ENCODE results near the gene AGBL4. TPM values are rescaled to one million over a fixed set of nuclear protein-coding genes. Genes with fewer than 3 reads are reported as not detected.
"Not testable (repeated sequence)": the region's sequence is repeated elsewhere in the genome, so short reads cannot be mapped to it uniquely, and the experiment has no call there.

Gene AGBL4
- total RNA-seq, 6 experiments from 2014 or later: 0.06 to 1.8 (median 0.93) TPM

DNA sequence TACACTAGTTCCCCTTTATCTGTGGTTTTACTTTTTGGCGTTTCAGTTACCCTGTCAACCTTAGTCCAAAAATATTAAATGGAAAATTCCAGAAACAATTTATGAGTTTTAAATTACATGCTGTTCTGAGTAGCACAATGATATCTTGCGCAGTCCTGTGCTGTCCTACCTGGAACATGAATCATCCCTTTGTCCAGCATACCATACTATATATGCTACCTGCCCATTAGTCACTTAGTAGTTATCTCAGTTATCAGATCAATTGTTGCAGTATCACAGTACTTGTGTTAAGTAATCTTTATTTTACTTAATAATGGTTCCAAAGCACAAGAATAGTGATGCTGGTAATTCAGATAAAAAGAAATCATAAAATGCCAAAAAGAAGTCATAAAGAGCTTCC, 52.7 kb downstream of the AGBL4 start:
- no peaks in the 10 kb centered on the region for H3K27me3 ChIP-seq
- no peak for DNase-seq
- no peak overlapping the region for H3K4me3 ChIP-seq
- H3K4me1 ChIP-seq: no peaks in the 10 kb centered on the region
- no peak for ATAC-seq
- H3K36me3 ChIP-seq: no peaks in the 10 kb centered on the region
- intact Hi-C loops (cut with DNase I): no loop called here
- H3K27ac ChIP-seq: no peak overlapping the region
- 55% methylated on average over 2 of the region's 2 CpGs for WGBS (ENCODE audit: insufficient coverage, low coverage, low lambda C conversion rate, missing lambda C conversion rate)
- TF ChIP-seq, protein P1, sequence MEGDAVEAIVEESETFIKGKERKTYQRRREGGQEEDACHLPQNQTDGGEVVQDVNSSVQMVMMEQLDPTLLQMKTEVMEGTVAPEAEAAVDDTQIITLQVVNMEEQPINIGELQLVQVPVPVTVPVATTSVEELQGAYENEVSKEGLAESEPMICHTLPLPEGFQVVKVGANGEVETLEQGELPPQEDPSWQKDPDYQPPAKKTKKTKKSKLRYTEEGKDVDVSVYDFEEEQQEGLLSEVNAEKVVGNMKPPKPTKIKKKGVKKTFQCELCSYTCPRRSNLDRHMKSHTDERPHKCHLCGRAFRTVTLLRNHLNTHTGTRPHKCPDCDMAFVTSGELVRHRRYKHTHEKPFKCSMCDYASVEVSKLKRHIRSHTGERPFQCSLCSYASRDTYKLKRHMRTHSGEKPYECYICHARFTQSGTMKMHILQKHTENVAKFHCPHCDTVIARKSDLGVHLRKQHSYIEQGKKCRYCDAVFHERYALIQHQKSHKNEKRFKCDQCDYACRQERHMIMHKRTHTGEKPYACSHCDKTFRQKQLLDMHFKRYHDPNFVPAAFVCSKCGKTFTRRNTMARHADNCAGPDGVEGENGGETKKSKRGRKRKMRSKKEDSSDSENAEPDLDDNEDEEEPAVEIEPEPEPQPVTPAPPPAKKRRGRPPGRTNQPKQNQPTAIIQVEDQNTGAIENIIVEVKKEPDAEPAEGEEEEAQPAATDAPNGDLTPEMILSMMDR (IDR thresholded peaks at IDR 0.05): no peak
- TF ChIP-seq POLR2A (IDR thresholded peaks at IDR 0.05): no peak
- H3K9me3 ChIP-seq: no peaks in the 10 kb centered on the region

DNA sequence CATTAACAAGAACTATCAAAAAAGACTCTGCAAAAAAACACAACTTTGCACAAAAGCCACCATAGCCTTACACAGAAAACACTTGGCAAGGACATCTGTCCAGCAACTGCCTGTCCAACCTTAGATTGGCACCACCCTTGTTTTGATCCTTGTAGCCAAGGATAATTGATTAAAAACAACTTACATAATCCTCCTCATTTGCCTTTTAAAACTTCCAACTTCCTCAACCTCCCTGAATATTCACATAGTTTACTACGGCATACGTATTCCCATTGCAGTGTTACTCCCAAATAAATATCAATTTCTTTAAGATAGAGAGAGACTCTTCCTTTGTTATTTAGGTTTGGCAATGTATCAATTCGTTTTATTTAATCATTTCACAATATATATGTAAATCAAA, 72.4 kb downstream of the AGBL4 start:
- Histone ChIP-seq H3K27me3 (no peaks in the 10 kb centered on the region), H3K4me3 (no peak overlapping the region), H3K9me3 (no peaks in the 10 kb centered on the region), H3K36me3 (no peaks in the 10 kb centered on the region), H3K4me1 (no peaks in the 10 kb centered on the region), H3K27ac (no peak overlapping the region)
- WGBS (ENCODE audit: insufficient coverage, low coverage, low lambda C conversion rate, missing lambda C conversion rate): 51% methylated on average over 3 of the region's 3 CpGs
- intact Hi-C loops (cut with DNase I): no loop called here
- DNase-seq (no peak), ATAC-seq (no peak)
- TF ChIP-seq, protein P1 (IDR thresholded peaks at IDR 0.05): no peak
- no peak for TF ChIP-seq POLR2A (IDR thresholded peaks at IDR 0.05)

- H3K36me3 ChIP-seq; ATAC-seq; H3K9me3 ChIP-seq; H3K27ac ChIP-seq; intact Hi-C loops (cut with DNase I); H3K4me3 ChIP-seq; H3K4me1 ChIP-seq; DNase-seq; H3K27me3 ChIP-seq: not testable (repeated sequence)
- 60% methylated on average over 1 of the region's 11 CpGs for WGBS (ENCODE audit: insufficient coverage, low coverage, low lambda C conversion rate, missing lambda C conversion rate)
Measured at GRCh38 chr1:49915301-49915700, 108.5 kb downstream of the AGBL4 start.

DNA sequence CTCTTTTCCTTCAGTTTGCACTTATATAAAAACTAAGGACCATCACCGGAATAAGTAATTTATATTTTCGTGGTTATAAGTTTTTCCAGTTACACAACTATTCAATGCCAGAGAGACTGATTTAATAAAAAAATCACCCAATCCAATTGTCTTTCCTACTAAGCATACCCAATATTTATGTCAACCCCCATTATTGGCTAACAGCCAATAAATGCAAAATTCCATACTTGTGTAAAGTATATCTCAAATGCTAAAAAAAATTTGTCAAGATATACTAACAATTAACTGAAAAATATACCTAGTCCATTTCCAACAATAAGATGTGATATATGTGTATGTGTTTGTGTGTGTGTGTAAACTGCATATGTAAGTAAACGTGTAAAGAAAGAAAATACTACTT, 117.4 kb downstream of the AGBL4 start:
- no peaks in the 10 kb centered on the region for H3K4me1 ChIP-seq
- H3K27ac ChIP-seq: no peak overlapping the region
- ATAC-seq (no peak), DNase-seq (no peak)
- intact Hi-C loops (cut with DNase I): no loop called here
- no peak for TF ChIP-seq POLR2A (IDR thresholded peaks at IDR 0.05)
- TF ChIP-seq, protein P1 (IDR thresholded peaks at IDR 0.05): no peak
- WGBS (ENCODE audit: insufficient coverage, low coverage, low lambda C conversion rate, missing lambda C conversion rate): 65% methylated on average over 3 of the region's 3 CpGs
- no peaks in the 10 kb centered on the region for H3K9me3 ChIP-seq
- H3K4me3 ChIP-seq: no peak overlapping the region
- H3K27me3 ChIP-seq: no peaks in the 10 kb centered on the region
- no peaks in the 10 kb centered on the region for H3K36me3 ChIP-seq

GRCh38 chr1:49864581-49864980, 159.2 kb downstream of the AGBL4 start:
- Histone ChIP-seq H3K36me3 (no peaks in the 10 kb centered on the region), H3K27ac (no peak overlapping the region), H3K9me3 (no peaks in the 10 kb centered on the region), H3K4me1 (no peaks in the 10 kb centered on the region), H3K4me3 (no peak overlapping the region), H3K27me3 (no peaks in the 10 kb centered on the region)
- intact Hi-C loops (cut with DNase I): no loop called here
- no peak for ATAC-seq
- WGBS (ENCODE audit: insufficient coverage, low coverage, low lambda C conversion rate, missing lambda C conversion rate): no CpG with 5 or more reads among the region's 4 CpGs
- TF ChIP-seq, protein P1 (IDR thresholded peaks at IDR 0.05): no peak
- no peak for TF ChIP-seq POLR2A (IDR thresholded peaks at IDR 0.05)
- no peak for DNase-seq
